Activated CD4-positive, alpha-beta T cell treated with anti-CD3 and anti-CD28 coated beads for 36 hours (primary cell): Measurements from ENCODE around the gene CACNA1C. TPM values are rescaled to one million over a fixed set of nuclear protein-coding genes. Genes with fewer than 3 reads are reported as not detected.

Source experiments
- ATAC-seq: fragments of 200-7000 bp; cut with Tn5 transposase; one replicate; pipeline ENCODE4 v1.10.0; 2021; ENCODE audit warnings: mild to moderate bottlenecking, moderate library complexity
- CTCF ChIA-PET: fragments of 350-600 bp; sonication (Branson Sonifier 250); formaldehyde crosslinking; loops from one replicate; lab custom pipeline; 2021; ENCODE audit warnings: antibody characterized with exemption; lab: Charles Lee
- POLR2A ChIA-PET: fragments of 350-600 bp; sonication (Branson Sonifier 250); formaldehyde crosslinking; loops from one replicate; lab custom pipeline; 2021; ENCODE audit warnings: antibody characterized with exemption, inconsistent platforms; lab: Charles Lee
- DNase-seq: peaks from one replicate; pipeline ENCODE4 v3.0.0-alpha.2; 2020
- H3K27ac Mint-ChIP-seq: one replicate; pipeline ENCODE4 v1.8.0; 2021; ENCODE audit warnings: mixed read lengths
- H3K27me3 Mint-ChIP-seq: one replicate; pipeline ENCODE4 v1.8.0; 2021; ENCODE audit warnings: mixed read lengths
- H3K36me3 Mint-ChIP-seq: one replicate; pipeline ENCODE4 v1.8.0; 2021; ENCODE audit warnings: low read depth, mixed read lengths
- H3K4me1 Mint-ChIP-seq: one replicate; pipeline ENCODE4 v1.8.0; 2021; ENCODE audit warnings: mixed read lengths
- H3K4me3 Mint-ChIP-seq: one replicate; pipeline ENCODE4 v1.8.0; 2021; ENCODE audit warnings: mild to moderate bottlenecking, moderate library complexity, mixed read lengths
- H3K9me3 Mint-ChIP-seq: one replicate; pipeline ENCODE4 v1.8.0; 2021; ENCODE audit warnings: low read depth, mixed read lengths
- intact Hi-C, 2 experiments: fragments of 100-400 bp; cut with DNase I in 1 of 2; cut with micrococcal nuclease in 1 of 2; formaldehyde crosslinking; loops; one replicate each; pipeline versions ENCODE4 v1.14.2 to v1.15.1; 2022 to 2024; cut with DNase I, micrococcal nuclease
- total RNA-seq, 2 experiments: library from RNA; stranded (reverse); gene quantifications; one replicate each; pipeline ENCODE4 v1.2.3, GENCODE V29; 2021

CACNA1C gene
- total RNA-seq, 2 experiments from 2014 or later: 0.11 TPM

DNA sequence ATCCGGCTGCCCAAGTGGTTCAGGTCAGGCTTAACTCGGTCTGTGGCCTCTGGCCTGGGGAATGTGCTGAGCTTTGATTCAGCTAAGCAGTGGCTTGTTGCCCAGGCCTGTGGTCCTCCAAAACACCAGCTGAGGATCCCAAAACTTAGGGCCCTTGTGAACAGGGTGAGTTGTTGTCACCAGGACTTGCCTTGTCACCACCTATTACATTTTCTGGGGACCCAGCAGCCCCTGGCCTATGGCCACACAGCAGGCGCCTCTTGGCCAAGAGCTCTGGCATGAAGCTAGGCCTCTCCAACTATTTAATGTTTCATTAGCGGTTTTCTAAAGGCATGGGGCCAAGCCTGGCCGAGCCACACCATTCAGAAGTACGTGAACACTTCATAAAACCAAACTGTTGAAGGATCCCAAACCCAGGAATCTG, 343.7 kb downstream of the CACNA1C start:
- H3K9me3 Mint-ChIP-seq: no peaks in the 10 kb centered on the region
- H3K4me1 Mint-ChIP-seq: no peaks in the 10 kb centered on the region
- ATAC-seq (no peak), DNase-seq (no peak)
- ChIA-PET CTCF (interaction anchor here (1.3 kb wide), 1 partner anchor 9 kb away, joined by 3 read pairs; no protein-coding TSS in a partner anchor), POLR2A (no interaction called here)
- H3K27me3 Mint-ChIP-seq: no peaks in the 10 kb centered on the region
- intact Hi-C loops: no loop called here
- no peaks in the 10 kb centered on the region for H3K36me3 Mint-ChIP-seq
- H3K4me3 Mint-ChIP-seq: no peak overlapping the region
- no peak overlapping the region for H3K27ac Mint-ChIP-seq

GRCh38 chr12:2397356-2398045, 344.7 kb downstream of the CACNA1C start:
- CTCF ChIA-PET: interaction anchor here (0.6 to 1.3 kb wide), 2 partner anchors 10 to 317 kb away, joined by 3 read pairs; no protein-coding TSS in a partner anchor
- ATAC-seq: no peak
- H3K27me3 Mint-ChIP-seq: no peaks in the 10 kb centered on the region
- no peaks in the 10 kb centered on the region for H3K4me1 Mint-ChIP-seq
- intact Hi-C loops: no loop called here
- no peaks in the 10 kb centered on the region for H3K36me3 Mint-ChIP-seq
- no peak overlapping the region for H3K27ac Mint-ChIP-seq
- H3K9me3 Mint-ChIP-seq: no peaks in the 10 kb centered on the region
- no peak for DNase-seq
- POLR2A ChIA-PET: no interaction called here
- no peak overlapping the region for H3K4me3 Mint-ChIP-seq

DNA sequence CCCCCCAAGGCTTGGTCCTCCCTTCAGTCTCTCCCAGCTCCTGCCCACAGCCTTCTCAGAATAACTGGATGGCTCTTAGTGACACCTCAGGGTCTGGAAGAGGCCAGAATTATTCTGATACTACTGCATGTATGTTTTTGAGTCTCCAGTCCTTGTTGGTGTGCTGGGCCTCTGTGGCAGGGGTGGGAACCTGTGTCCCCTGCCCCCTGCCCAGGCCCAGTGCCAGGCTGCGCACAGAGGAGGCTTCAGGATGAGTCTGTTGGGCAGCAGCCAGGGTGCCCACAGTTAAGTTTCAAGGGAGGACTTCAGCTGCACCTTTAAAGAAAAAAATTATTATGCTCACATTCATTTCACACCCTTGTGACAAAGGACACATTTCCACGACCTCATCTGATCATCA, 348.3 kb downstream of the CACNA1C start:
- no peaks in the 10 kb centered on the region for H3K4me1 Mint-ChIP-seq
- no peak for ATAC-seq

GRCh38 chr12:2402073-2402579, 349.3 kb downstream of the CACNA1C start:
- POLR2A ChIA-PET: no interaction called here
- intact Hi-C loops: no loop called here
- CTCF ChIA-PET: interaction anchor here (0.7 to 1.0 kb wide), 2 partner anchors 9 to 408 kb away, joined by 3 read pairs; no protein-coding TSS in a partner anchor

More for the DNA sequence above, 348.3 kb downstream of the CACNA1C start:
- Mint-ChIP-seq H3K9me3 (no peaks in the 10 kb centered on the region), H3K4me3 (no peak overlapping the region), H3K27ac (no peak overlapping the region), H3K36me3 (no peaks in the 10 kb centered on the region), H3K27me3 (no peaks in the 10 kb centered on the region)
- no peak for DNase-seq
- intact Hi-C loops: no loop called here
- ChIA-PET CTCF (no interaction called here), POLR2A (no interaction called here)

GRCh38 chr12:2403221-2403976, 350.6 kb downstream of the CACNA1C start:
- ChIA-PET POLR2A (no interaction called here), CTCF (interaction anchor here (1.0 kb wide), 1 partner anchor 10 kb away, joined by 3 read pairs; no protein-coding TSS in a partner anchor)
- ATAC-seq (no peak), DNase-seq (no peak)
- intact Hi-C loops: no loop called here
- Mint-ChIP-seq H3K36me3 (no peaks in the 10 kb centered on the region), H3K4me3 (no peak overlapping the region), H3K27me3 (no peaks in the 10 kb centered on the region), H3K9me3 (no peaks in the 10 kb centered on the region), H3K27ac (no peak overlapping the region), H3K4me1 (no peaks in the 10 kb centered on the region)

More at GRCh38 chr12:2402073-2402579, 349.3 kb downstream of the CACNA1C start:
- H3K4me1 Mint-ChIP-seq: no peaks in the 10 kb centered on the region
- no peaks in the 10 kb centered on the region for H3K9me3 Mint-ChIP-seq
- no peaks in the 10 kb centered on the region for H3K27me3 Mint-ChIP-seq
- no peaks in the 10 kb centered on the region for H3K36me3 Mint-ChIP-seq
- no peak overlapping the region for H3K27ac Mint-ChIP-seq
- DNase-seq (no peak), ATAC-seq (no peak)
- no peak overlapping the region for H3K4me3 Mint-ChIP-seq

DNA sequence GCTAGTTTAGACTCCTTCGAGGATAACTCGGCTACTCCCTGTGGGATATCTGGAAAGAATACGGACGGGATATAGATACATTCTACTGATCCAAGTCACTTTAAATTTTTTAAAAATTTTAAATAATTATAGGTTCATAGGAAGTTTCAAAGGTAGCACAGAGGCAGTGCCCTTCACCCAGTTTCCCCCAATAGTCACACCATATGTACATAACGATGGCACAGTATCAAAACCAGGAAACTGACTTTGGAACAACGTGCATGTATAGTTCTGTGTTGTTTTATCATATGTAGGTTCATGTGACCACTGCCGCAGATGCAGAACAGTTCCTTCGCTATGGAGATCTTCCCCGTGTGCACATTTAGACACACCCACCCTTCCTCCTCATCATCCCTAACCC, 352.3 kb downstream of the CACNA1C start:
- ChIA-PET CTCF (interaction anchor here (0.7 kb wide), 1 partner anchor 24 kb away, joined by 3 read pairs; no protein-coding TSS in a partner anchor), POLR2A (no interaction called here)
- H3K4me1 Mint-ChIP-seq: no peaks in the 10 kb centered on the region
- H3K9me3 Mint-ChIP-seq: no peaks in the 10 kb centered on the region
- H3K4me3 Mint-ChIP-seq: no peak overlapping the region
- ATAC-seq (no peak), DNase-seq (no peak)
- H3K27ac Mint-ChIP-seq: no peak overlapping the region
- intact Hi-C loops: no loop called here
- H3K27me3 Mint-ChIP-seq: no peaks in the 10 kb centered on the region
- H3K36me3 Mint-ChIP-seq: no peaks in the 10 kb centered on the region

DNA sequence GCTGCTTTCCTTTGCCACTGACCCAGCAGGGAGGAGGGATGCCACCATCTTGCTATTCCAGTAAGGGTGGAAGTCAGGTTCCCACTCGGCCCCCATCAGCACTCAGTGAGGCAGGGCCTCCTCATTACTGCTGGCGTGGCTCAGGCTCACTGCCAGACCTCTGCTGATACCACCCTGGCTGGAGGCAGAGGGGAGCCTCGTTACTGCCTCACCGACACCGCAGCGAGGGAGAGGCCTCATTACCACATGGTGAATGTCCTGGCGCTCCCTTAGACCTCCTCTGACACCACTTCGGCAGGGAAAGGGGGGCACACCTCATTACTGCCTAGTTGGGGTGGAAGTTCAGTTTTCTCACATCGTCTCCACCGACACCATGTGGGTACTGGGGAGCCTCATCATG, 354.1 kb downstream of the CACNA1C start:
- ATAC-seq (no peak), DNase-seq (no peak)
- H3K4me3 Mint-ChIP-seq: no peak overlapping the region
- no peaks in the 10 kb centered on the region for H3K9me3 Mint-ChIP-seq
- intact Hi-C loops: no loop called here
- CTCF ChIA-PET: no interaction called here
- H3K27ac Mint-ChIP-seq: no peak overlapping the region
- POLR2A ChIA-PET: no interaction called here
- no peaks in the 10 kb centered on the region for H3K36me3 Mint-ChIP-seq
- H3K27me3 Mint-ChIP-seq: no peaks in the 10 kb centered on the region
- H3K4me1 Mint-ChIP-seq: no peaks in the 10 kb centered on the region

DNA sequence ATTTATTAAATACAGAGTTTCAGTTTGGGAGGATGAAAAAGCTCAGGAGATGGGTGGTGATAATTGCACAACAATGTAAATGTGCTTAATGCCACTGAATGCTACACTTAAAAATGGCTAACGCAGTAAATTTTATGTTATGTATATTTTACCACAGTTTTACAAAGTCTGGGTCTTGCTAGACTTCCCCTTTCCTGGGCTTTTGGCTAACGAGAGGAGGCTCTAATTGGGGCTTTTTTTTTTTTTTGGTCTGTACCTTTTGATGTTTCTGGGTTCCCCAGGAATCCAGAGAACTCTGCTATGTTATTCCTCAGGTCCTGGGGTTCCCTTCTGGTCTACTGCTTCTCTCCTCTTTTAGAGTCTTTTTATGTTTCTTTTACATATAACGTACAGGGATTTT, 355.5 kb downstream of the CACNA1C start:
- Mint-ChIP-seq H3K9me3 (no peaks in the 10 kb centered on the region), H3K27ac (no peak overlapping the region), H3K4me3 (no peak overlapping the region), H3K36me3 (no peaks in the 10 kb centered on the region), H3K4me1 (no peaks in the 10 kb centered on the region), H3K27me3 (no peaks in the 10 kb centered on the region)
- ChIA-PET CTCF (no interaction called here), POLR2A (no interaction called here)
- ATAC-seq (no peak), DNase-seq (no peak)
- intact Hi-C loops: no loop called here

- H3K27me3 Mint-ChIP-seq: no peaks in the 10 kb centered on the region
- POLR2A ChIA-PET: no interaction called here
- H3K27ac Mint-ChIP-seq: no peak overlapping the region
- DNase-seq (no peak), ATAC-seq (no peak)
- no peaks in the 10 kb centered on the region for H3K9me3 Mint-ChIP-seq
- no peaks in the 10 kb centered on the region for H3K4me1 Mint-ChIP-seq
- H3K36me3 Mint-ChIP-seq: no peaks in the 10 kb centered on the region
- CTCF ChIA-PET: interaction anchor here (0.7 kb wide), 1 partner anchor 189 kb away, joined by 3 read pairs; no protein-coding TSS in a partner anchor
- intact Hi-C loops: no loop called here
- no peak overlapping the region for H3K4me3 Mint-ChIP-seq
These were observed 357.0 kb downstream of the CACNA1C start for GRCh38 chr12:2409656-2410265.

DNA sequence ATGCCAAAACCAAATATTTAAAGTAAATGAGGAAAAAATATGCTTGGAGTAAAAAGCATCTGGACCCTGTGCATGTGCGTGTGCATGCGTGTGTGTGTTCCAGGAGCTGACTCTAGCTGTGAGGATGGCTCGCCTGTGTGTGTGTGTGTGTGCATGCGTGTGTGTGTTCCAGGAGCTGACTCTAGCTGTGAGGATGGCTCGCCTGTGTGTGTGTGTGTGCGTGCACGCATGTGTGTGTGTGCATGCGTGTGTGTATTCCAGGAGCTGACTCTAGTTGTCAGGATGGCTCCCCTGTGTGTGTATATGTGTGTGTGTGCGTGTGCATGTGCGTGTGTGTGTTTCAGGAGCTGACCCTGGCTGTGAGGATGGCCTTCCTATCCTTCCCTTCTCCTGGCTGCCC, 357.7 kb downstream of the CACNA1C start:
- Mint-ChIP-seq H3K4me3 (no peak overlapping the region), H3K4me1 (no peaks in the 10 kb centered on the region), H3K27ac (no peak overlapping the region), H3K27me3 (no peaks in the 10 kb centered on the region), H3K36me3 (no peaks in the 10 kb centered on the region), H3K9me3 (no peaks in the 10 kb centered on the region)
- DNase-seq: no peak
- no peak for ATAC-seq
- ChIA-PET POLR2A (no interaction called here), CTCF (no interaction called here)
- intact Hi-C loops: no loop called here

- Mint-ChIP-seq H3K27me3 (no peaks in the 10 kb centered on the region), H3K4me1 (no peaks in the 10 kb centered on the region), H3K27ac (no peak overlapping the region), H3K36me3 (no peaks in the 10 kb centered on the region), H3K4me3 (no peak overlapping the region), H3K9me3 (no peaks in the 10 kb centered on the region)
- CTCF ChIA-PET: no interaction called here
- ATAC-seq (no peak), DNase-seq (no peak)
- intact Hi-C loops: no loop called here
- POLR2A ChIA-PET: no interaction called here
These were observed 358.2 kb downstream of the CACNA1C start for GRCh38 chr12:2411011-2411410.
